ENCODE measurements around the gene ZCCHC14. TPM values are rescaled to one million over a fixed set of nuclear protein-coding genes. Genes with fewer than 3 reads are reported as not detected.

ZCCHC14 gene
- total RNA-seq, 1 experiment from 2014 or later: 28.2 TPM

DNA sequence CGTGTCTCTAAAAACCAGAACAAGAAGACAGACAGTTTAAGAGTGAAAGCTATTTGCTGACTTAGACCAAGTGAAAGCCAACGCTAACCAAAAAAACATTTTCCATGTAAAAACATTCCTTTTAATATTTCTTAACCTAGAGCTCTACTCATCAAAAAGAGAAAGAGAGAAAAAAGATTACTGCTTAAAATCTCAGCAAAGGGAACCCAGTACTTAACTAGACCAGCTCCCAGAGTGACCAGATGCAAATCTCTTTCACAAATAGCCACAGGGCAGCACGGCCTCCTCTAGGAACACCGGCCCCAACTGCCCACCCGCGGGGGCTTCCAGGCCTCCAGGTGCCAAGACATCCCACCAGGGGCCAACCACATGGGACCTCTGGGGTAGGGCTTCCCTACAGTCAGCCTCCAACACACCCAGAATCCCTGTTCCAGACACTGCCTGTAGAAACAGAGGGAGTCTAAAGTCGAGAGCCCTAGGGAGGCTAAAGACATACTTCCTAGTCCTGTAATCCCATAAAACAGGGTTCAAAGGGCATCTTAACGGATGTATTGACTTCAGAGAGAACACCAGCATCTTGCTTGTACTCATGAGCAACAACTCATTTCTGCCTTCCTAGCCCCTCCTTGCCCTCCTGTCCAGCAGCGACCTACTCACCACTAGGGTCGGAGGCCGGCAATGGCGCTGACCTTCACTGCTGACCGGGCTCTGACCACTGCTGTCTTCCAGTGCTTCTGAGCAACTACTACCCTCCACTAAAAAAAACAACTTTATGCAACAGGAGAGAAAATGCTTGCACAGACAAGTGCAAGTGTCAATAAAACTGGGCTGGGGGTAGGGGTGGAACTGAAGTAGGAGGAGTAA is 21.3 kb downstream of the ZCCHC14 start:
- DNase-seq (ENCODE audit: unreplicated experiment): no peak
- POLR2A ChIA-PET: no interaction called here
- intact Hi-C loops (cut with micrococcal nuclease): no loop called here
- peaks cover 7% of the 10 kb centered on the region for H3K36me3 Mint-ChIP-seq (ENCODE audit: insufficient read depth, unreplicated experiment)
- H3K4me3 Mint-ChIP-seq (ENCODE audit: unreplicated experiment): no peak overlapping the region
- TF ChIP-seq, protein P1, sequence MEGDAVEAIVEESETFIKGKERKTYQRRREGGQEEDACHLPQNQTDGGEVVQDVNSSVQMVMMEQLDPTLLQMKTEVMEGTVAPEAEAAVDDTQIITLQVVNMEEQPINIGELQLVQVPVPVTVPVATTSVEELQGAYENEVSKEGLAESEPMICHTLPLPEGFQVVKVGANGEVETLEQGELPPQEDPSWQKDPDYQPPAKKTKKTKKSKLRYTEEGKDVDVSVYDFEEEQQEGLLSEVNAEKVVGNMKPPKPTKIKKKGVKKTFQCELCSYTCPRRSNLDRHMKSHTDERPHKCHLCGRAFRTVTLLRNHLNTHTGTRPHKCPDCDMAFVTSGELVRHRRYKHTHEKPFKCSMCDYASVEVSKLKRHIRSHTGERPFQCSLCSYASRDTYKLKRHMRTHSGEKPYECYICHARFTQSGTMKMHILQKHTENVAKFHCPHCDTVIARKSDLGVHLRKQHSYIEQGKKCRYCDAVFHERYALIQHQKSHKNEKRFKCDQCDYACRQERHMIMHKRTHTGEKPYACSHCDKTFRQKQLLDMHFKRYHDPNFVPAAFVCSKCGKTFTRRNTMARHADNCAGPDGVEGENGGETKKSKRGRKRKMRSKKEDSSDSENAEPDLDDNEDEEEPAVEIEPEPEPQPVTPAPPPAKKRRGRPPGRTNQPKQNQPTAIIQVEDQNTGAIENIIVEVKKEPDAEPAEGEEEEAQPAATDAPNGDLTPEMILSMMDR (IDR thresholded peaks at IDR 0.05; ENCODE audit: unreplicated experiment): no peak
- CTCF ChIA-PET: interaction anchor here (1.6 kb wide), 1 partner anchor 10 kb away, joined by 4 read pairs; no protein-coding TSS in a partner anchor
- no peaks in the 10 kb centered on the region for H3K27me3 Mint-ChIP-seq (ENCODE audit: insufficient read depth, unreplicated experiment)
- BruUV-seq (replicated peaks): no TSS peak
- no peaks in the 10 kb centered on the region for H3K9me3 Mint-ChIP-seq (ENCODE audit: unreplicated experiment)
- no peaks in the 10 kb centered on the region for H3K4me1 Mint-ChIP-seq (ENCODE audit: insufficient read depth, unreplicated experiment)
- H3K27ac Mint-ChIP-seq (ENCODE audit: low read depth, unreplicated experiment): no peak overlapping the region

DNA sequence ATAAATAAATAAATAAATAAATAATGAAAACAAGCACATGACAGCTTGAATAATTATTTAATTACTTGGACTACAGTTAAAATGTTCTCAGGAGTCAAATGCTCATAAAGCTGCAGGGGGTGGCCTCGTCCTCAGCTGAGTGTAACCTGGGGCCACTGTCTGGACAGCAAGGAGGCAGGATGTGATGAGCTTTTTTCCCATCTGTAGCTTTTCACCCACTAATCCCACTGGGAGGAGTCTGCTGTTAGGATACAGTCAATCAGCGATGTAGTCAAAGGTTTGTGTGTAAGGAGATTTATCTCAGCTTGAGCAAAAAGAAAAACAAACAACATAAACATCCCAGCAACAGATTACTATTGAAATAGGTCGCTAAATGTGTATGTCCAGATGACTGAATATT is 22.5 kb downstream of the ZCCHC14 start:
- DNase-seq (ENCODE audit: unreplicated experiment): no peak
- Mint-ChIP-seq H3K27me3 (ENCODE audit: insufficient read depth, unreplicated experiment) (no peaks in the 10 kb centered on the region), H3K27ac (ENCODE audit: low read depth, unreplicated experiment) (no peak overlapping the region), H3K9me3 (ENCODE audit: unreplicated experiment) (no peaks in the 10 kb centered on the region), H3K4me1 (ENCODE audit: insufficient read depth, unreplicated experiment) (peaks cover 1% of the 10 kb centered on the region), H3K4me3 (ENCODE audit: unreplicated experiment) (no peak overlapping the region), H3K36me3 (ENCODE audit: insufficient read depth, unreplicated experiment) (peaks cover 7% of the 10 kb centered on the region)
- CTCF ChIA-PET: interaction anchor here (1.0 to 1.6 kb wide), 2 partner anchors 9 to 166 kb away, joined by 4 read pairs; no protein-coding TSS in a partner anchor
- intact Hi-C loops (cut with micrococcal nuclease): no loop called here
- BruUV-seq (replicated peaks): no TSS peak
- POLR2A ChIA-PET: interaction anchor here (0.6 to 1.3 kb wide), 3 partner anchors 15 to 377 kb away, joined by 3 to 4 read pairs (median 3); no protein-coding TSS in a partner anchor
- TF ChIP-seq, protein P1 (IDR thresholded peaks at IDR 0.05; ENCODE audit: unreplicated experiment): no peak

DNA sequence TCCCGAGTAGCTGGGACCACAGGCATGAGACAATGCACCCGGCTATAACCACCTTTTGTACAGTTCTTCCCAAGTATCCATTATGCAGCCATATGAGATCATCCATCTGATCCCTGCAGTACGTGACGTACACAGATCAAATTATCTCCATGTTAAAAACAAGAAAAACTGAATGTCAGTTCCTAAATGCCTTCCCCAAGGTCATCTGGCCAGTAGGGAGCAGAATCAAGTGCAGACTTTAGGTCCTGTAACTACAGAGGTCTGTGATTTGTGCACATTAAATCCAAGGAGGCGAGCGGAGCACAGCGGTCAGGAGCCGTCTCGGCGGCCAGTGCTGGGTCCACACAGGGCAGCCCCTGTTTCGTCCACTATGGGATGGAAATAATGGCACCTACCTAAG is 23.7 kb downstream of the ZCCHC14 start:
- Mint-ChIP-seq H3K27me3 (ENCODE audit: insufficient read depth, unreplicated experiment) (no peaks in the 10 kb centered on the region), H3K4me1 (ENCODE audit: insufficient read depth, unreplicated experiment) (peaks cover 13% of the 10 kb centered on the region), H3K9me3 (ENCODE audit: unreplicated experiment) (no peaks in the 10 kb centered on the region), H3K27ac (ENCODE audit: low read depth, unreplicated experiment) (no peak overlapping the region), H3K36me3 (ENCODE audit: insufficient read depth, unreplicated experiment) (peaks cover 10% of the 10 kb centered on the region), H3K4me3 (ENCODE audit: unreplicated experiment) (no peak overlapping the region)
- DNase-seq (ENCODE audit: unreplicated experiment): no peak
- POLR2A ChIA-PET: interaction anchor here (0.9 to 1.2 kb wide), 2 partner anchors 18 to 30 kb away, joined by 3 to 4 read pairs; no protein-coding TSS in a partner anchor
- TF ChIP-seq, protein P1 (IDR thresholded peaks at IDR 0.05; ENCODE audit: unreplicated experiment): no peak
- no TSS peak for BruUV-seq (replicated peaks)
- CTCF ChIA-PET: no interaction called here
- intact Hi-C loops (cut with micrococcal nuclease): no loop called here

DNA sequence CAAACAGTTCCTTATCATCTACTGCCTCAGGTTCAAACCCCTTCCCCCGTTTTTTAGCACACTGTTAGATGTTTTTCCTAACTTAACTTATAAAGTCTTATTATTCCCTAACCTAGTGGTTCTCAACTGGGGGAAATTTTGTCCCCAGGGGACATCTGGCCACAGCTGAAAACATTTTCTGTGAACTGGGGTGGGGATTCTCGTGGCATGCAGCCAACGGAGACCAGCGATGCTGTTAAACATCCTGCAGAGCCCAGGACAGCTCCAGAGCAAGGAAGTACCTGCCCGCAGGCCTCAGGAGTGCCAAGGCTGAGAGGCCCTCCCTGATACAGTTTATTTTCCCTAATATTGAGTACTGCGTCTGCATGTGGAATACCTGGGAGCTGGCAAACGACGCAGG is 24.3 kb downstream of the ZCCHC14 start:
- Mint-ChIP-seq H3K27ac (ENCODE audit: low read depth, unreplicated experiment) (no peak overlapping the region), H3K36me3 (ENCODE audit: insufficient read depth, unreplicated experiment) (peaks cover 10% of the 10 kb centered on the region), H3K4me3 (ENCODE audit: unreplicated experiment) (no peak overlapping the region), H3K4me1 (ENCODE audit: insufficient read depth, unreplicated experiment) (peaks cover 16% of the 10 kb centered on the region), H3K27me3 (ENCODE audit: insufficient read depth, unreplicated experiment) (no peaks in the 10 kb centered on the region), H3K9me3 (ENCODE audit: unreplicated experiment) (no peaks in the 10 kb centered on the region)
- no TSS peak for BruUV-seq (replicated peaks)
- DNase-seq (ENCODE audit: unreplicated experiment): no peak
- TF ChIP-seq, protein P1 (IDR thresholded peaks at IDR 0.05; ENCODE audit: unreplicated experiment): no peak
- CTCF ChIA-PET: no interaction called here
- intact Hi-C loops (cut with micrococcal nuclease): no loop called here
- POLR2A ChIA-PET: interaction anchor here (0.9 to 1.2 kb wide), 2 partner anchors 18 to 31 kb away, joined by 3 to 4 read pairs; no protein-coding TSS in a partner anchor
